Measurements from ENCODE around the gene PRR15L. TPM values are rescaled to one million over a fixed set of nuclear protein-coding genes. Genes with fewer than 3 reads are reported as not detected.

PRR15L gene
- total RNA-seq, 2 experiments from 2014 or later: not detected

- DNase-seq: no peak
- Mint-ChIP-seq H3K27me3 (no peaks in the 10 kb centered on the region), H3K4me3 (no peak overlapping the region), H3K36me3 (peaks cover 3% of the 10 kb centered on the region), H3K27ac (no peak overlapping the region), H3K9me3 (no peaks in the 10 kb centered on the region), H3K4me1 (no peaks in the 10 kb centered on the region)
These were observed 692 bp downstream of the PRR15L start for GRCh38 chr17:47956791-47957590.

GRCh38 chr17:47955497-47956461, 1.9 kb downstream of the PRR15L start:
- no peaks in the 10 kb centered on the region for H3K4me1 Mint-ChIP-seq
- H3K27me3 Mint-ChIP-seq: no peaks in the 10 kb centered on the region
- no peak overlapping the region for H3K27ac Mint-ChIP-seq
- DNase-seq: no peak
- H3K4me3 Mint-ChIP-seq: no peak overlapping the region
- no peaks in the 10 kb centered on the region for H3K9me3 Mint-ChIP-seq
- peaks cover 3% of the 10 kb centered on the region for H3K36me3 Mint-ChIP-seq

GRCh38 chr17:47953909-47954308, 3.8 kb downstream of the PRR15L start:
- Mint-ChIP-seq H3K36me3 (peaks cover 5% of the 10 kb centered on the region), H3K27ac (no peak overlapping the region), H3K4me3 (no peak overlapping the region), H3K9me3 (no peaks in the 10 kb centered on the region), H3K27me3 (no peaks in the 10 kb centered on the region), H3K4me1 (peaks cover 13% of the 10 kb centered on the region)
- no peak for DNase-seq

GRCh38 chr17:47952171-47953021, 5.3 kb downstream of the PRR15L start:
- Mint-ChIP-seq H3K4me1 (peaks cover 17% of the 10 kb centered on the region), H3K36me3 (peaks cover 12% of the 10 kb centered on the region), H3K4me3 (no peak overlapping the region), H3K27ac (peak overlapping the region; percentile 38), H3K27me3 (no peaks in the 10 kb centered on the region), H3K9me3 (no peaks in the 10 kb centered on the region)
- DNase-seq: no peak

GRCh38 chr17:47950448-47950847, 7.2 kb downstream of the PRR15L start:
- Mint-ChIP-seq H3K4me3 (no peak overlapping the region), H3K27ac (no peak overlapping the region)

GRCh38 chr17:47949946-47950345, 7.7 kb downstream of the PRR15L start:
- H3K4me1 Mint-ChIP-seq: peaks cover 39% of the 10 kb centered on the region
- H3K27me3 Mint-ChIP-seq: no peaks in the 10 kb centered on the region
- H3K27ac Mint-ChIP-seq: no peak overlapping the region
- no peaks in the 10 kb centered on the region for H3K9me3 Mint-ChIP-seq
- no peak overlapping the region for H3K4me3 Mint-ChIP-seq
- peaks cover 31% of the 10 kb centered on the region for H3K36me3 Mint-ChIP-seq
- no peak for DNase-seq

More at GRCh38 chr17:47950448-47950847, 7.2 kb downstream of the PRR15L start:
- Mint-ChIP-seq H3K4me1 (peaks cover 34% of the 10 kb centered on the region), H3K27me3 (no peaks in the 10 kb centered on the region), H3K36me3 (peaks cover 26% of the 10 kb centered on the region), H3K9me3 (no peaks in the 10 kb centered on the region)
- no peak for DNase-seq

GRCh38 chr17:47949197-47949759, 8.4 kb downstream of the PRR15L start:
- DNase-seq: peak; percentile 83
- H3K27ac Mint-ChIP-seq: peak overlapping the region; percentile 75
- H3K27me3 Mint-ChIP-seq: no peaks in the 10 kb centered on the region
- H3K4me1 Mint-ChIP-seq: peaks cover 46% of the 10 kb centered on the region
- peaks cover 35% of the 10 kb centered on the region for H3K36me3 Mint-ChIP-seq
- no peaks in the 10 kb centered on the region for H3K9me3 Mint-ChIP-seq
- H3K4me3 Mint-ChIP-seq: peak overlapping the region; percentile 63

- Mint-ChIP-seq H3K4me1 (peaks cover 49% of the 10 kb centered on the region), H3K4me3 (no peak overlapping the region), H3K36me3 (peaks cover 39% of the 10 kb centered on the region), H3K9me3 (no peaks in the 10 kb centered on the region), H3K27me3 (no peaks in the 10 kb centered on the region), H3K27ac (peak overlapping the region; percentile 75)
- DNase-seq: no peak
These were observed 8.9 kb downstream of the PRR15L start for GRCh38 chr17:47948706-47949196.

- peaks cover 47% of the 10 kb centered on the region for H3K36me3 Mint-ChIP-seq
- no peaks in the 10 kb centered on the region for H3K9me3 Mint-ChIP-seq
- no peaks in the 10 kb centered on the region for H3K27me3 Mint-ChIP-seq
- DNase-seq: peak; percentile 72
- no peak overlapping the region for H3K4me3 Mint-ChIP-seq
- peak overlapping the region; percentile 81 for H3K27ac Mint-ChIP-seq
- H3K4me1 Mint-ChIP-seq: peaks cover 60% of the 10 kb centered on the region
These were observed 10.7 kb downstream of the PRR15L start for GRCh38 chr17:47946929-47947397.

GRCh38 chr17:47946516-47946915, 11.2 kb downstream of the PRR15L start:
- Mint-ChIP-seq H3K27ac (peak overlapping the region; percentile 81), H3K36me3 (peaks cover 48% of the 10 kb centered on the region), H3K9me3 (no peaks in the 10 kb centered on the region), H3K27me3 (no peaks in the 10 kb centered on the region), H3K4me1 (peaks cover 61% of the 10 kb centered on the region), H3K4me3 (no peak overlapping the region)
- no peak for DNase-seq

GRCh38 chr17:47945529-47946508, 11.9 kb downstream of the PRR15L start:
- no peak for DNase-seq
- Mint-ChIP-seq H3K4me1 (peaks cover 64% of the 10 kb centered on the region), H3K9me3 (peaks cover 3% of the 10 kb centered on the region), H3K4me3 (peak overlapping the region; percentile 55), H3K36me3 (peaks cover 51% of the 10 kb centered on the region), H3K27me3 (no peaks in the 10 kb centered on the region), H3K27ac (peak overlapping the region; percentile 81)

- Mint-ChIP-seq H3K9me3 (peaks cover 3% of the 10 kb centered on the region), H3K27me3 (no peaks in the 10 kb centered on the region), H3K4me3 (peak overlapping the region; percentile 55), H3K4me1 (peaks cover 63% of the 10 kb centered on the region), H3K27ac (peak overlapping the region; percentile 81), H3K36me3 (peaks cover 52% of the 10 kb centered on the region)
- DNase-seq: peak; percentile 21
These were observed 12.6 kb downstream of the PRR15L start for GRCh38 chr17:47945080-47945479.

GRCh38 chr17:47942568-47942967, 15.1 kb downstream of the PRR15L start:
- Mint-ChIP-seq H3K36me3 (peaks cover 43% of the 10 kb centered on the region), H3K4me1 (peaks cover 55% of the 10 kb centered on the region), H3K4me3 (peak overlapping the region; percentile 90), H3K27ac (peak overlapping the region; percentile 92), H3K9me3 (peaks cover 3% of the 10 kb centered on the region), H3K27me3 (no peaks in the 10 kb centered on the region)
- no peak for DNase-seq

Data from activated naive CD8-positive, alpha-beta T cell treated with anti-CD3 and anti-CD28 coated beads for 36 hours (primary cell).